OCI-LY7 (cell line): ENCODE measurements around the gene UGT1A10.

ENCODE experiments used
- CTCF ChIP-seq: fragments of 200-600 bp; sonication (generic); conservative IDR thresholded peaks from 2 replicates; pipeline ENCODE4 v1.5.1; 2014; ENCODE audit warnings: mild to moderate bottlenecking, antibody characterized with exemption, low read length, moderate library complexity, mixed read lengths
- EZH2phosphoT487 ChIP-seq: fragments of 200-600 bp; sonication (generic); IDR thresholded peaks from 2 replicates; pipeline ENCODE4 v1.6.1; 2018; ENCODE audit warnings: low read depth, borderline replicate concordance, mild to moderate bottlenecking, mixed run types, antibody characterized with exemption, low read length, moderate library complexity, mixed read lengths

- TF ChIP-seq CTCF (no peak), EZH2phosphoT487 (no peak)
Measured at GRCh38 chr2:233672886-233673285, 36.6 kb downstream of the UGT1A10 start.
